Prostate gland (tissue), 2 donors: ENCODE measurements around the gene TMC1. TPM values are rescaled to one million over a fixed set of nuclear protein-coding genes. Genes with fewer than 3 reads are reported as not detected.
"Not testable (repeated sequence)": the region's sequence is repeated elsewhere in the genome, so short reads cannot be mapped to it uniquely, and the experiment has no call there.

Experiments
- DNase-seq: peaks from one replicate; pipeline ENCODE4 v3.0.0-alpha.2; 2019; ENCODE audit warnings: low spot score
- H3K27ac ChIP-seq, 2 donors: fragments of 200-600 bp; sonication (generic); 2 replicates each; pipeline ENCODE4 v1.5.1; 2017 to 2019
- H3K27me3 ChIP-seq: fragments of 200-600 bp; sonication (generic); replicated peaks from 2 replicates; pipeline ENCODE4 v1.5.1; 2019; ENCODE audit not compliant: insufficient read depth
- H3K36me3 ChIP-seq, 2 donors: fragments of 200-600 bp; sonication (generic); 1 replicate in 1 of 2; 2 replicates in 1 of 2; pipeline versions ENCODE4 v1.5.1 to v1.8.1; 2017 to 2019
- H3K4me1 ChIP-seq: fragments of 200-600 bp; sonication (generic); replicated peaks from 2 replicates; pipeline ENCODE4 v1.5.1; 2019
- H3K4me3 ChIP-seq, 2 donors: fragments of 200-600 bp; sonication (generic); 2 replicates each; pipeline ENCODE4 v1.5.1; 2017 to 2019
- H3K9me3 ChIP-seq: fragments of 200-600 bp; sonication (generic); 2 replicates; pipeline ENCODE4 v1.5.1; 2017
- POLR2A ChIP-seq: fragments of 450-650 bp; IDR thresholded peaks from one replicate; pipeline ENCODE4 v1.6.1; 2016; ENCODE audit warnings: antibody characterized with exemption, mild to moderate bottlenecking
- POLR2AphosphoS5 ChIP-seq: sonication (generic); formaldehyde crosslinking; IDR thresholded peaks from one replicate; pipeline ENCODE4 v1.6.1; 2017; ENCODE audit warnings: antibody characterized with exemption
- WGBS: methylation state at CpG from one replicate; pipeline ENCODE4 v1.1.5; 2018; 5-methylcytosine and 5-hydroxymethylcytosine counted together
- intact Hi-C: fragments of 100-400 bp; cut with DNase I; formaldehyde crosslinking; loops from one replicate; pipeline ENCODE4 v1.14.2; 2022
- total RNA-seq, 2 donors: library from RNA; depleted of rRNA; stranded (reverse); fragments of >200 nt; gene quantifications; one replicate each; pipeline ENCODE4 v1.1.0, GENCODE V29; 2016
- TF ChIP-seq, protein P1 (sequence below), 4 experiments: fragments of 200-600 bp in 2 of 4; fragments of 450-650 bp in 2 of 4; sonication (generic) in 2 of 4; IDR thresholded peaks; 1 replicate in 3 of 4; 2 replicates in 1 of 4; pipeline ENCODE4 v1.5.1; 2016 to 2019; ENCODE audit warnings: antibody characterized with exemption in 4 of 4, mild to moderate bottlenecking in 2 of 4, moderate library complexity in 2 of 4

The TMC1 gene
- total RNA-seq, 2 donors from 2014 or later = 3.0 to 5.3 TPM

DNA sequence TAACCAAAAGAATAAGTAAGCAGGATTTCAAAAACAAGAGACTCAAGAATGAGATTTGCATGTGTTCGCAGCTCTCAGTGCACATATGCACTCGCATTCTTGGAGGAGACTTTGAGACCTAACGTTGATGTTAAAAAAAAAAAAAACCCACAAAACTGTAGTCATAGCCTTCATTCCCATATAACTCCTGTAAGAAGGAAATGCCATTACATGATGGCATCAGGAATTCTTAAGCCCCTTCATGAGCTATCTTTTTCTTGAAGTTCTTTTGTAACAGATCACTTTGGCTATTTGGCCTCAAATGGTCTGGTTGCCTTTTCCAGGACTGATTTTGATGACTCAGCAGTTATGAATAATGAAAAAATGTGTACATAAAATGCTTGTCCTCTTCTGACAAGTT, 317.7 kb downstream of the TMC1 start:
- H3K9me3 ChIP-seq = no peaks in the 10 kb centered on the region
- TF ChIP-seq, protein P1, sequence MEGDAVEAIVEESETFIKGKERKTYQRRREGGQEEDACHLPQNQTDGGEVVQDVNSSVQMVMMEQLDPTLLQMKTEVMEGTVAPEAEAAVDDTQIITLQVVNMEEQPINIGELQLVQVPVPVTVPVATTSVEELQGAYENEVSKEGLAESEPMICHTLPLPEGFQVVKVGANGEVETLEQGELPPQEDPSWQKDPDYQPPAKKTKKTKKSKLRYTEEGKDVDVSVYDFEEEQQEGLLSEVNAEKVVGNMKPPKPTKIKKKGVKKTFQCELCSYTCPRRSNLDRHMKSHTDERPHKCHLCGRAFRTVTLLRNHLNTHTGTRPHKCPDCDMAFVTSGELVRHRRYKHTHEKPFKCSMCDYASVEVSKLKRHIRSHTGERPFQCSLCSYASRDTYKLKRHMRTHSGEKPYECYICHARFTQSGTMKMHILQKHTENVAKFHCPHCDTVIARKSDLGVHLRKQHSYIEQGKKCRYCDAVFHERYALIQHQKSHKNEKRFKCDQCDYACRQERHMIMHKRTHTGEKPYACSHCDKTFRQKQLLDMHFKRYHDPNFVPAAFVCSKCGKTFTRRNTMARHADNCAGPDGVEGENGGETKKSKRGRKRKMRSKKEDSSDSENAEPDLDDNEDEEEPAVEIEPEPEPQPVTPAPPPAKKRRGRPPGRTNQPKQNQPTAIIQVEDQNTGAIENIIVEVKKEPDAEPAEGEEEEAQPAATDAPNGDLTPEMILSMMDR (IDR thresholded peaks at IDR 0.05) = no peak
- TF ChIP-seq POLR2A = no peak
- TF ChIP-seq POLR2AphosphoS5 = no peak
- intact Hi-C loops = no loop called here
- no peak overlapping the region for H3K27ac ChIP-seq
- no peak overlapping the region for H3K4me3 ChIP-seq
- no peaks in the 10 kb centered on the region for H3K36me3 ChIP-seq
- H3K27me3 ChIP-seq = no peaks in the 10 kb centered on the region
- WGBS = 75% methylated on average over 3 of the region's 3 CpGs
- no peaks in the 10 kb centered on the region for H3K4me1 ChIP-seq
- DNase-seq = no peak

GRCh38 chr9:72843520-72844439, 322.4 kb downstream of the TMC1 start:
- no peak overlapping the region for H3K4me3 ChIP-seq
- no peaks in the 10 kb centered on the region for H3K4me1 ChIP-seq
- no peak overlapping the region for H3K27ac ChIP-seq
- no peak for DNase-seq
- H3K36me3 ChIP-seq = no peaks in the 10 kb centered on the region
- H3K27me3 ChIP-seq = no peaks in the 10 kb centered on the region
- no peaks in the 10 kb centered on the region for H3K9me3 ChIP-seq
- WGBS = 58% methylated on average over 9 of the region's 9 CpGs
- intact Hi-C loops = no loop called here
- TF ChIP-seq POLR2AphosphoS5 (no peak), POLR2A (no peak)
- TF ChIP-seq, protein P1 (IDR thresholded peaks at IDR 0.05) = no peak

DNA sequence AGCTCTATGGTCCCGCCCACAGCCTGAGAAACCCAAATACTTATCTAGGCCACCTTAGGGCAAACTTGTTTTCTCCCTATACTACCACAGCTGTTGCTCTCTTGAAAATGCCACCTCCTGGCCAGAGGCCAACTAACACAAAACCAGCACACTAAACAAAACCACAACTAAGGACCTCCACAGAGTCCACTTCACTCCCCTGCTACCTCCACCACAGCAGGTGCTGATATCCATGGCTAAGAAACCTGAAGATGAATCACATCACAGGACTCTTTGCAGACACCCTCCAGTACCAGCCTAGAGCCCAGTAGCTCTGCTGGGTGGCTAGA, 323.0 kb downstream of the TMC1 start:
- no peak for DNase-seq
- H3K36me3 ChIP-seq = no peaks in the 10 kb centered on the region
- no peaks in the 10 kb centered on the region for H3K9me3 ChIP-seq
- H3K27me3 ChIP-seq = no peaks in the 10 kb centered on the region
- no peaks in the 10 kb centered on the region for H3K4me1 ChIP-seq
- 90% methylated on average over 1 of the region's 1 CpG for WGBS
- no peak overlapping the region for H3K4me3 ChIP-seq
- no peak for TF ChIP-seq POLR2A
- TF ChIP-seq, protein P1 (IDR thresholded peaks at IDR 0.05) = no peak
- TF ChIP-seq POLR2AphosphoS5 = no peak
- intact Hi-C loops = no loop called here
- H3K27ac ChIP-seq = no peak overlapping the region

DNA sequence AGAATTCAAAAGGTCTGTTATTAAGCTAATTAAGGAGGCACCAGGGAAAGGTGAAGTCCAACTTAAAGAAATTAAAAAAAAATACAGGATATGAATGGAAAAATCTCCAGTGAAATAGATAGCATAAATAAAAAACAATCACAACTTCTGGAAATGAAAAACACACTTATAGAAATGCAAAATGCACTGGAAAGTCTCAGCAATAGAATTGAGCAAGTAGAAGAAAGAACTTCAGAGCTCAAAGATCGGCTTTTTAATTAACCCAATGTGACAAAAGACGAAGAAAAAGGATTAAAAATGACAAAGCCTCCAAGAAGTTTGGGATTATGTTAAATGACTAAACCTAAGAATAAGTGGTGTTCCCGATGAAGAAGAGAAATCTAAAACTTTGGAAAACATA, 323.6 kb downstream of the TMC1 start:
- H3K4me1 ChIP-seq, H3K4me3 ChIP-seq, intact Hi-C loops, DNase-seq, H3K27me3 ChIP-seq, H3K9me3 ChIP-seq, H3K36me3 ChIP-seq, H3K27ac ChIP-seq: not testable (repeated sequence)
- WGBS = 94% methylated on average over 3 of the region's 3 CpGs

DNA sequence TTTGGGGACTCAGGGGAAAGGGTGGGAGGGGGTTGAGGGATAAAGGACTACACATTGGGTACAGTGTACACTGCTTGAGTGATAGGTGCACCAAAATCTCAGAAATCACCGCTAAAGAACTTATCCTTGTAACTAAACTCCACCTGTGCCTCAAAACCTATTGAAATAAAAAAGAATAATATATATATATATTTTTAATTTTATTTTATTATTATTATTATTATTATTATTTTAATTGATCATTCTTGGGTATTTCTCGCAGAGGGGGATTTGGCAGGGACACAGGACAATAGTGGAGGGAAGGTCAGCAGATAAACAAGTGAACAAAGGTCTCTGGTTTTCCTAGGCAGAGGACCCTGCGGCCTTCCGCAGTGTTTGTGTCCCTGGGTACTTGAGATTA, 328.8 kb downstream of the TMC1 start:
- H3K9me3 ChIP-seq, H3K36me3 ChIP-seq, H3K4me3 ChIP-seq, intact Hi-C loops, DNase-seq, H3K27ac ChIP-seq, H3K4me1 ChIP-seq, H3K27me3 ChIP-seq: not testable (repeated sequence)
- 94% methylated on average over 4 of the region's 4 CpGs for WGBS

GRCh38 chr9:72855321-72855720, 333.9 kb downstream of the TMC1 start:
- DNase-seq = no peak
- no peaks in the 10 kb centered on the region for H3K36me3 ChIP-seq
- TF ChIP-seq POLR2AphosphoS5 = no peak
- TF ChIP-seq, protein P1 (IDR thresholded peaks at IDR 0.05) = no peak
- TF ChIP-seq POLR2A = no peak
- no peaks in the 10 kb centered on the region for H3K4me1 ChIP-seq
- no peak overlapping the region for H3K4me3 ChIP-seq
- 96% methylated on average over 1 of the region's 1 CpG for WGBS
- H3K27ac ChIP-seq = no peak overlapping the region
- intact Hi-C loops = loop anchor here (5.0 kb wide), 2 partner anchors 167 to 227 kb away; no protein-coding TSS in a partner anchor
- H3K27me3 ChIP-seq = no peaks in the 10 kb centered on the region
- no peaks in the 10 kb centered on the region for H3K9me3 ChIP-seq
